ENCODE measurements around the gene LHFPL6.

Gene LHFPL6

DNA sequence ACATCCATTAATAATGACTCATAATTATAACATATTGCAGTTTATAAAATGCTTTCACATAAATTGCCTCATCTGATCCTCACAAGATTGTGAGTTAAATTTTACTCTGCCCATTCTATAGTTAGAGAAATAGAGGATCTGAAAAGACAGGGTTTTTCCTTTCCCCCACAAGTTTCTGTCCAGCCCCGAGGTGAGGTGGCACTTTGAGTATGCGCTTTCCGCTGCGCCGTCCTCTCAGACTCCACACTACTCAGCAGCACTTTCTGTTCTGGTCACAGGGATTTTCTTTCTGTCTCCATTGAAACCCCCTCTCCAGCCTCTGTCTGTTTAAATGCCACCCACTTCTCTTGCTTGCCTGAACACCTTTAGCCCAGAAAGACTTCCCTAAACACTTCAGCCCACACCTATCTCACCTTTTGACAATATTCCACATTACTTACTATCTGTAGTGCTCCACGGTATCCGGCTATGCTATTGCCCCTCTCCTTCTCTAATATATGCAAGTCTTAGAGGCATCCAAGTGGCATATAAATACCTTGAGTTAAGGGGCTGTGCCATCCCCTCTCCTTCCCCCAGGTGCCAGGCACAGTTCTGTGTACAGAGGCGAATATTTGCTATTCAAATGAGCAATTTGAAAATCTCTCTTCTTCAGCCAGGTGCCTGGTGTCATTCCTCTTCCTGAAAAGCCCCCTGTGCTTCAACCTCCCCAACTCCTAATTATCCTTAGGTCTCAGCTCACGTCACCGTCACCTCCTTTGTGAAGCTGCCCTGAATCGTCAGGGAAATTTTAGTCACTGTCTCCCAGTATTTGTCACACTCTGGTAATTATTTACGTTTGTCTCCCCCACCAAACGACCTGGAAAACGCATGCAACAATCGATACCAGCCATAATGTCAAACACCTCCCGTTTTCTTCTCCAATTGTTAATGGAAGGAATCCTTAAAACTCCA lies 296.1 kb downstream of the LHFPL6 start:
- no peak for DNase-seq (ENCODE audit: low read depth in 2 of 2)

DNA sequence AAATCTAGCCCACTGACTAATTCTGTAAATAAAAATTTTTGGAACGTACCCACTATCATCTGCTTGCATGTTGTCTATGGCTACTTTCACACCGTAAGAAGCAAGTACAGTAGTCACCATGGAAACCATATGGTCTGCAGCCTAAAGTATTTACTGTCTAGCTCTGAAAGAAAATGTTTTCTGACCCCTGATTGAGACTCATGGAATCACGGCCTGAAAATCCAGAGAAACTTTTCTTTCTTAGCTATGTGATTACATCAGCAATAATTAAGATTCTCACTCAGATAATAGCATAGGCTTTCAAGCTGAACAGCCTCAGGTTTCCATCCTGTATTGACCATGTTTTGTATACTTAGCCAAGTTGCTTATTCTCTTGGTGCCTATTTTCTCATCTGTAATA lies 300.2 kb downstream of the LHFPL6 start:
- no peak for DNase-seq (ENCODE audit: low read depth in 2 of 2)

DNA sequence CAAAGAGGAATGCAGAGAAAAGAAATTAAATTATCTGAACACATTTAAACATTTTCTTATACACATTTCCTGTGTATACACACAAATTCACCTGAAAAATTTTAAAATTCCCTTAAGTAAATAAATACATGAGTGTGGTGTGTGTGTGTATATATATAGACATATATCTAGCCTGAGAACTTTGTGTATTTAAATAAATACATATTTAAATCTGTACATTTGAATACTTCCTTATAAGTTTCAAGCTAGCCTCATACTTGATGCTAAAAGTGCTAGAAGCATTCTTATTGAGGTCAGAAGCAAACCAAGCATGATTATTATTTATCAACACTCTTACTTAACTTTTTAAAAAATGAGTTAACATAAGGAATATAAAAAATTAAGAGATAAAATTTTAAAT lies 304.0 kb downstream of the LHFPL6 start:
- no peak for DNase-seq (ENCODE audit: low read depth in 2 of 2)

DNA sequence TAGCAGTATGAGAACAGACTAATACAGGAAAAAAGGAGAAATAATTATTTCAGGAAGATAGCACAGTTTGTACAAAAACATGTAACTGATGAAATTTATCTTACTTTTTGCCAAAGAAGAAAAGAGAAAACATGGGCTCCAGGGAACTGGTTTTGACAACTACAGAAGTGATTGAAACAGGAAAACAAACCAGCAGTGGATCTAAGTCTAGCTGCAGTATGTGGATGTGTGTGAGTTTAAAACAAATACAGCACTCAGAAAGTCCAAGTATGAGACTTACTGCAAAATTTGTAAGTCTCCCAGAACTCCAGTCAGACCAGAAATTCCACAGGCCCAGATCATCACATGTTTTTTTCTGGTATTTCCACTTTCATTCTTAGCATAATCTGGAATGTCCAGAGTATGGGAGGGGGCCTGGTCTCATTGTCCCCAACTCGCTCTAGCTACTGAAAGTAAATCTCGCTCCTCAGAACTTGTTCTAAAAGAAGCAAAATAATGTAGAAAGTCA lies 305.3 kb downstream of the LHFPL6 start:
- no peak for DNase-seq (ENCODE audit: low read depth in 2 of 2)

DNA sequence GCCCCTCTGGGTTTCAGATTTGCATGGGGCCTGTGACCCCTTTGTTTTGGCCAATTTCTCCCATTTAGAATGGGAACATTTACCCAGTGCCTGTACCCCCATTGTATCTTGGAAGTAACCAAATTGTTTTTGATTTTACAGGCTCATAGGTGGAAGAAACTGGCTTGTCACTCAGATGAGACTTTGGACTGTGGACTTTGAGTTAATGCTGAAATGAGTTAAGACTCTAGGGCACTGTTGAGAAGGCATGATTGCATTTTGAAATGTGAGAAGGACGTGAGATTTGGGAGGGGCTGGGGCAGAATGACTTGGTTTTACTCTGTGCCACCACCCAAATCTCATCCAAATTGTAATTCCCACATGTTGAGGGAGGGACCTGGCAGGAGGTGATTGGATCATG lies 306.0 kb downstream of the LHFPL6 start:
- DNase-seq (ENCODE audit: low read depth in 2 of 2), result no peak

DNA sequence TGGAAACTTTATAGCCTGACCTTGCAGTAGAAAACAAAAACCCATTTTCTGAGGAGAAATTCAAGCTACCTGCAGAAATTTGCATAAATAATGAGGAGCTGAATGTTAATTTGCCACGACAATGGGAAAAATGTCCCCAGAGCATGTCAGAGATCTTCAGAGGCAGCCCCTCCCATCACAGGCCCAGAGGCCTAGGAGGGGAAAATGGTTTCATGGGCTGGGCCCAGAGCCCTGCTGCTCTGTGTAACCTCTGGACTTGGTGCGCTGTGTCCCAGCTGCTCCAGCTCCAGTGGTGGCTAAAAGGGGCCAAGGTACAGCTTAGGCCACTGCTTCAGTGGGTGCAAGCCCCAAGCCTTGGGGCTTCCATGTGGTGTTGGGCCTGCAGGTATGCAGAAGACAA lies 306.8 kb downstream of the LHFPL6 start:
- DNase-seq (ENCODE audit: low read depth in 2 of 2), result no peak
